Measurements from ENCODE around the gene PIEZO2. TPM values are rescaled to one million over a fixed set of nuclear protein-coding genes. Genes with fewer than 3 reads are reported as not detected.

PIEZO2 gene
- polyA plus RNA-seq, 1 donor from 2014 or later = 0.30 TPM

DNA sequence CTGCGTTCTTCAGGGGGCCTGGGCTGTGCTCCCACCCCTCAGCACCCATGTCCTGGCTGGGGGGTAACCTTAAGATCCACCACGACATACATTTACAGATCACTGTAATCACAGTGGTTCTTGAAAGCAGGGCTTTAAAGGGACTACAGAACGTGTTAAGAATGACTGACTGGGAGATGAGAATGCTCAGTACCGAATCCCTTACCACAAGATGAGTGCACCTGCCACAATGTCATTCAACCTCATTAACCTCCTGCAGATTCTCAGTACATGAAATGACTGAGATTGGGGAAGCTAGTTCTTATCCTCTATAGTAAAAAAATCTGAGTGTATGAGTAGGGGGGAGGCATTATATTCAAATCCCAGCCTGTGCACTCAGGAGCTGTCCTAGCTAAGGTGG lies 10.5 kb upstream of the PIEZO2 start:
- H2AFZ ChIP-seq (ENCODE audit: low read depth, low read length) = no peak overlapping the region
- no peaks in the 10 kb centered on the region for H4K20me1 ChIP-seq (ENCODE audit: insufficient read depth)
- no peak overlapping the region for H3K9ac ChIP-seq (ENCODE audit: low read length)
- no peaks in the 10 kb centered on the region for H3K9me2 ChIP-seq (ENCODE audit: insufficient read depth, low read length)
- TF ChIP-seq POLR2AphosphoS5 (IDR thresholded peaks at IDR 0.05) = no peak
- TF ChIP-seq EP300 (conservative IDR thresholded peaks at IDR 0.05; ENCODE audit: poor library complexity, severe bottlenecking) = no peak
- TF ChIP-seq, protein P1, sequence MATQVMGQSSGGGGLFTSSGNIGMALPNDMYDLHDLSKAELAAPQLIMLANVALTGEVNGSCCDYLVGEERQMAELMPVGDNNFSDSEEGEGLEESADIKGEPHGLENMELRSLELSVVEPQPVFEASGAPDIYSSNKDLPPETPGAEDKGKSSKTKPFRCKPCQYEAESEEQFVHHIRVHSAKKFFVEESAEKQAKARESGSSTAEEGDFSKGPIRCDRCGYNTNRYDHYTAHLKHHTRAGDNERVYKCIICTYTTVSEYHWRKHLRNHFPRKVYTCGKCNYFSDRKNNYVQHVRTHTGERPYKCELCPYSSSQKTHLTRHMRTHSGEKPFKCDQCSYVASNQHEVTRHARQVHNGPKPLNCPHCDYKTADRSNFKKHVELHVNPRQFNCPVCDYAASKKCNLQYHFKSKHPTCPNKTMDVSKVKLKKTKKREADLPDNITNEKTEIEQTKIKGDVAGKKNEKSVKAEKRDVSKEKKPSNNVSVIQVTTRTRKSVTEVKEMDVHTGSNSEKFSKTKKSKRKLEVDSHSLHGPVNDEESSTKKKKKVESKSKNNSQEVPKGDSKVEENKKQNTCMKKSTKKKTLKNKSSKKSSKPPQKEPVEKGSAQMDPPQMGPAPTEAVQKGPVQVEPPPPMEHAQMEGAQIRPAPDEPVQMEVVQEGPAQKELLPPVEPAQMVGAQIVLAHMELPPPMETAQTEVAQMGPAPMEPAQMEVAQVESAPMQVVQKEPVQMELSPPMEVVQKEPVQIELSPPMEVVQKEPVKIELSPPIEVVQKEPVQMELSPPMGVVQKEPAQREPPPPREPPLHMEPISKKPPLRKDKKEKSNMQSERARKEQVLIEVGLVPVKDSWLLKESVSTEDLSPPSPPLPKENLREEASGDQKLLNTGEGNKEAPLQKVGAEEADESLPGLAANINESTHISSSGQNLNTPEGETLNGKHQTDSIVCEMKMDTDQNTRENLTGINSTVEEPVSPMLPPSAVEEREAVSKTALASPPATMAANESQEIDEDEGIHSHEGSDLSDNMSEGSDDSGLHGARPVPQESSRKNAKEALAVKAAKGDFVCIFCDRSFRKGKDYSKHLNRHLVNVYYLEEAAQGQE (IDR thresholded peaks at IDR 0.05; ENCODE audit: borderline replicate concordance) = no peak
- no peak for TF ChIP-seq TAF1 (IDR thresholded peaks at IDR 0.05; ENCODE audit: low read depth)
- TF ChIP-seq RAD21 (conservative IDR thresholded peaks at IDR 0.05) = no peak
- no peak for TF ChIP-seq MXI1 (conservative IDR thresholded peaks at IDR 0.05; ENCODE audit: poor library complexity, severe bottlenecking)
- TF ChIP-seq EZH2 (IDR thresholded peaks at IDR 0.05; ENCODE audit: borderline replicate concordance, insufficient read depth, low read length, poor library complexity, severe bottlenecking) = no peak
- TF ChIP-seq, protein P2, sequence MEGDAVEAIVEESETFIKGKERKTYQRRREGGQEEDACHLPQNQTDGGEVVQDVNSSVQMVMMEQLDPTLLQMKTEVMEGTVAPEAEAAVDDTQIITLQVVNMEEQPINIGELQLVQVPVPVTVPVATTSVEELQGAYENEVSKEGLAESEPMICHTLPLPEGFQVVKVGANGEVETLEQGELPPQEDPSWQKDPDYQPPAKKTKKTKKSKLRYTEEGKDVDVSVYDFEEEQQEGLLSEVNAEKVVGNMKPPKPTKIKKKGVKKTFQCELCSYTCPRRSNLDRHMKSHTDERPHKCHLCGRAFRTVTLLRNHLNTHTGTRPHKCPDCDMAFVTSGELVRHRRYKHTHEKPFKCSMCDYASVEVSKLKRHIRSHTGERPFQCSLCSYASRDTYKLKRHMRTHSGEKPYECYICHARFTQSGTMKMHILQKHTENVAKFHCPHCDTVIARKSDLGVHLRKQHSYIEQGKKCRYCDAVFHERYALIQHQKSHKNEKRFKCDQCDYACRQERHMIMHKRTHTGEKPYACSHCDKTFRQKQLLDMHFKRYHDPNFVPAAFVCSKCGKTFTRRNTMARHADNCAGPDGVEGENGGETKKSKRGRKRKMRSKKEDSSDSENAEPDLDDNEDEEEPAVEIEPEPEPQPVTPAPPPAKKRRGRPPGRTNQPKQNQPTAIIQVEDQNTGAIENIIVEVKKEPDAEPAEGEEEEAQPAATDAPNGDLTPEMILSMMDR (IDR thresholded peaks at IDR 0.05; ENCODE audit: poor library complexity, severe bottlenecking) = no peak
- no peak for TF ChIP-seq SMC3 (conservative IDR thresholded peaks at IDR 0.05; ENCODE audit: poor library complexity)
- H3K4me2 ChIP-seq (ENCODE audit: low read length) = no peak overlapping the region
- no peaks in the 10 kb centered on the region for H3K79me2 ChIP-seq (replicated peaks; ENCODE audit: insufficient read depth, low read length)
- no peaks in the 10 kb centered on the region for H3K27me3 ChIP-seq (ENCODE audit: insufficient read depth, low read depth, low read length)
- H3K27ac ChIP-seq (ENCODE audit: low read length) = no peak overlapping the region
- H3K4me3 ChIP-seq (ENCODE audit: low read length) = no peak overlapping the region
- H3K36me3 ChIP-seq (ENCODE audit: insufficient read depth, low read length) = no peaks in the 10 kb centered on the region
- no peaks in the 10 kb centered on the region for H3K9me3 ChIP-seq (ENCODE audit: low read length)
- no peaks in the 10 kb centered on the region for H3F3A ChIP-seq (ENCODE audit: insufficient read depth, low read length, poor library complexity, severe bottlenecking)

DNA sequence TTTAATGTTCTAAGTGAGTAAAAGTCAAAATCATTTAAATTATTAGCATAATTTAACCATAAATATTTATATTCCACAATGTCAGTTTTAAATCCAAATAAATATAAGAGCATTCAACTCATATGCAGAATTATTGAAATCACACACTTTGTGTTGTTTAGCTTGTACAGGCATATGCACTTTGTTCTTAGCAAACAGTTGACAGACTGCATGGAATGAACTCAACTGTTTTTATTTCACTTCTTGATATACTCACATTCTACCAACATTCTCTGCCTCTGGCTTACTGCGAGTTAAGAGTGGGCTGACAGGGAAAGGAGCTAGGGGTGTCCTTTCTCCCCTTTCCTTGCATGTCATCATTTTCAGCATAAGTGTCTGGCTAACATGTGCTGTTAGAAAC lies 7.6 kb upstream of the PIEZO2 start:
- TF ChIP-seq POLR2AphosphoS5 (IDR thresholded peaks at IDR 0.05) = no peak
- no peak for TF ChIP-seq RAD21 (conservative IDR thresholded peaks at IDR 0.05)
- TF ChIP-seq SMC3 (conservative IDR thresholded peaks at IDR 0.05; ENCODE audit: poor library complexity) = no peak
- no peak for TF ChIP-seq MXI1 (conservative IDR thresholded peaks at IDR 0.05; ENCODE audit: poor library complexity, severe bottlenecking)
- no peak for TF ChIP-seq EZH2 (IDR thresholded peaks at IDR 0.05; ENCODE audit: borderline replicate concordance, insufficient read depth, low read length, poor library complexity, severe bottlenecking)
- TF ChIP-seq, protein P2 (IDR thresholded peaks at IDR 0.05; ENCODE audit: poor library complexity, severe bottlenecking) = no peak
- TF ChIP-seq, protein P1 (IDR thresholded peaks at IDR 0.05; ENCODE audit: borderline replicate concordance) = no peak
- TF ChIP-seq TAF1 (IDR thresholded peaks at IDR 0.05; ENCODE audit: low read depth) = no peak
- TF ChIP-seq EP300 (conservative IDR thresholded peaks at IDR 0.05; ENCODE audit: poor library complexity, severe bottlenecking) = no peak
- Histone ChIP-seq H3K36me3 (ENCODE audit: insufficient read depth, low read length) (no peaks in the 10 kb centered on the region), H3K9ac (ENCODE audit: low read length) (no peak overlapping the region), H3F3A (ENCODE audit: insufficient read depth, low read length, poor library complexity, severe bottlenecking) (no peaks in the 10 kb centered on the region), H3K9me2 (ENCODE audit: insufficient read depth, low read length) (no peaks in the 10 kb centered on the region), H3K4me2 (ENCODE audit: low read length) (no peak overlapping the region), H3K4me3 (ENCODE audit: low read length) (no peak overlapping the region), H3K79me2 (replicated peaks; ENCODE audit: insufficient read depth, low read length) (no peaks in the 10 kb centered on the region), H3K27ac (ENCODE audit: low read length) (no peak overlapping the region), H3K9me3 (ENCODE audit: low read length) (no peaks in the 10 kb centered on the region), H2AFZ (ENCODE audit: low read depth, low read length) (no peak overlapping the region), H4K20me1 (ENCODE audit: insufficient read depth) (no peaks in the 10 kb centered on the region), H3K27me3 (ENCODE audit: insufficient read depth, low read depth, low read length) (no peaks in the 10 kb centered on the region)
